ENCODE data around the gene DACT2.
"Not testable (repeated sequence)": the region's sequence is repeated elsewhere in the genome, so short reads cannot be mapped to it uniquely, and the experiment has no call there.

DACT2 gene

DNA sequence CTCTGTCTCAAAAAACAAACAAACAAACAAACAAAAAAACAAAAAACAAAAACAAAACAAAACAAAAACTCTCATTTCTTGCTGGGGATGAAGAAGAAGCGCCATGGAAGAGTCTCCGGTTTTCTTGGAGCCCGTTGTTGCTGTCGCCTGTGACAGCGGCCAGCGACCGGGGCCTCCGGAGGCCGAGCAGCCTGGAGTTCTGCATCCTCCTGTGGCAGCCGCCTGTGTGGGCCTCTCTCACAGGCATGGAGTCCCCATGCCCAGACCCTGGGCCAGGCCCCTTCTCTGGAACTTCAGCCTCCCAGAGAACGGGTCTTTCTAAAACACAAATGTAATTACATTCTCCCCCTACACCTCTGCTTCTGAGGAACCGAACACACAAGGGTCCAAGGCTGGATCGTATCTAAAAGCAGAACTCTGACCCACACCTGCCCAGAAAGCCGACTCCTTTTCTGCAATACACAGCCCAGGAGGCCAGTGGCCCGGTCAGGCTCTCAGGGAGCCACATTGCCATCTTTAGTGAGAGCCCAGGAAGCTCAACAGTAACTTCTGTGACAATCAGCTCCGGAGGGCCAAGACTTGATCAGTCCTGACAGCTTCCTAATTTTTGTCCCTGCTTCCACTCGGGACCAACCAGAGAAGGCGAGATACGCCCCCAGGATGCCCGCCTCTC, 18.5 kb downstream of the DACT2 start:
- DNase-seq: no peak

DNA sequence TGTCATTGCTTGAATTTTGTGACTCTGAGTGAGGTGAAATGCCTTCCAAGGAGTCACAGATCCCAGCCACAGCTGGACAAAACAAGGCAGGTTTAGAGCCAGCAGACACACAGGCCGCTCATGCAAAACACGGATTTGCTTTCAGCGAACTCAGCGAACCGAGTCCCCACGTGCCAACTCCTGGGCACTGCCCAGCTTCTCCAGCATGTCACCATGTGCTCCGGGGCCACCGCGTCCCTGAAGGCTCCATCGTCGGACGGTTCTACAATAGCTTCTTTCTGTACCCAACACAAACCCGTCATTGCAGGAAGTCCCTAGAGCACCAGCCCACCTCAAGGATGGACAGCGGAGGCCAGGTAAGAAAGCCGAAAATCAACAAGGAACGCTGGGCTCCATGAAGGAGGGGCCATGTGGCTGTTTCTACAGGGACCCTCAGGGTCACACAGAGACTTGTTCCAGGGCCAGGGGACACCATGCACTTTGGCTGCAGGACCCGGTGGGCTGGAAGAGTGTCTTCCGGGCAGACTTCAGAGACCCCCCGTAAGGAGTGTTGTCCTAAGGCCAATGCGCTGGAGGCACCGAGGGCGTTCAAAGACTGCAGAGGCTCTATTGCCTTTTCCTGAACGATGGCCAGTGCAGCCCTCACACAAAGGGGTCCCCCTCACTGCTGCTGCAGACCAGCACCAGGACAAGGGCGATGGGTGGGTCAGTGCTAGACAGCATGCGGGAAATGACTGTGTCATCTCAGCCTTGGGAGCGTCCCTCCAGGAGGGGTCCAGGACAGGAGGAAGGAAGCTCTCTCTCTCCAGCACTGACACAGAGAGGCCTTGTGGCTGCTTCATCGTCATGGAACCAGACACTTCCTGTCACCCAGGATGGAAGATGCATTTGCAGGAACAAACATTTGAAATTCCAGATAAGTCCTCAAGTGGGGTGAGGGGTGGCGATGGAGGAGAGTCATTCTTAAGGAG, 19.8 kb downstream of the DACT2 start:
- DNase-seq: no peak

DNA sequence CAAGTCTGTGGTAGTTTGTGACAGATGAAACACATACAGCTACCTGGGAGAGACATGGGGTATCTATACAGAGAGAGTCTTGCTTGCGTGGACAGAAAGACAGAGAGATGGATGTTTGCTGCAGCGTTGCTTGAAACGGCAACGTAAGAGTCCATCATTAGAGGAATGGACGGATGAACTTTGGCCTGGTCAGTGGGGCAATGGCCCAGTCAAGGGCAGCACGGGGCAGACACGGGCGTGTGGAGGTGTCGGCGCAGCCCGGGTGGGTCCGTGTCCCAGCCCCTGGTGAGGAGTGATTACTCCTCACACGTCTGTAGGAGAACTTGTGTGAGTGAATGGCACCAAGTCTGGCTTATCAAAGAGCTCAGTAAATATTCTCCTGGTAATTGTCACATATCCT, 21.9 kb downstream of the DACT2 start:
- DNase-seq: no peak

DNA sequence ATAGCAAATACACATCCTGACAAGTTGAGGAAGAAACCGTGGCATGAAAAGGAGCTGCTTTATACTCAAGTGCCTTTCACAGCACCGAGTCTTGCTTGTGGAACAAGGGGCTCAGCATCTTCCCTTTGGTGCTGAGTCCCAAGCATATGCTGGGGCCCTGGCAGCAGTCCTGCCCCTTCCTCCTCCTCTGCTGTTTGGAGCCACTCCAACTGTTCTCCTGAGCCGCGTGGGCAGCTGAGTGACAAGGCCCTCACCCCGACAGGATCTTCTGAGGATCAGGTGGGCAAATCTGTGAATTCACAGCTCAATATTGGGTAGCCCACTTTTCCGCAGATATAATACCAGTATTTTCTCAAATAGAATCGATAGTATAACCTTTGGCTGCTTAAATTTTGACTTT, 24.7 kb downstream of the DACT2 start:
- DNase-seq: no peak

DNA sequence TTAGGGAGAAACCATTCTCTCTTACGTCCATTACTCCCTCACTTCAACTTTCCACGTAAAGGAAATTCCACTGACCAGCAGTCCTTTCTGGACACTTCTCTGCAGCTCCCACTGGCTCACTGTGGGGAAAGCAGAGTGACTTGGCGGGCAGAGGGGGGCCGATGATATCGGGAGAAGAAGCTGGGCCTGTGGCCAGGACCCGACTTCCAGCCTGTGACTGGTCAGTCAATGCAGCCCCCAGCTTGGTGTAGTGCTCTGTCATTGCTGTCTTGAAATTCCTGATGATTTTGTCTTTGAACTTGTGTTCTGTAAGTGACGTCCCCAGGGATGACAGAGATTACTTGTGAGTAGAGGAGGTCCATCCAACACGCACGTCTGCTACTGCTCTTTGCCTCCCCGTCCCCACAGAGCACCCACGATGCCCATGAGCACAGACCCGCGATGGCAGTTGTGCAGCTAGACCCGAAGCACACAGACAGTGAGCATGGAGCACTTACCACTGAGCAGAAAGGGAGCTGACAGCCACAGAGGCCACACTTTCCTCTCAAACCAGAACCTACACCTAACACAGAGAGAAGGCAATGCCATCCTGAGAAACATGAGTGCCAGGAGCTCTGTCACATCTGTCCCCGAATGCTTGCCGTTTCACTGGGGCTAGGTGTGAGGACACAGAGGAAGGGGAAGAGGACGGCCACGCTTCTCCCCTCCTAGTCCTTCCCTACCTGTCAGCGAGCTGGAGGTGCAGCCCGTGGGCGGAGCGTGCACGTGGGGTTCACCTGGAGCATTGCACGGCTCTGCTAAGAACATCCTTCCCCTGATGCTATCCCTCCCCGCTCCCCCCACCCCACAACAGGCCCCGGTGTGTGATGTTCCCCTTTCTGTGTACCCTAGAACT, 25.7 kb downstream of the DACT2 start:
- no peak for DNase-seq

DNA sequence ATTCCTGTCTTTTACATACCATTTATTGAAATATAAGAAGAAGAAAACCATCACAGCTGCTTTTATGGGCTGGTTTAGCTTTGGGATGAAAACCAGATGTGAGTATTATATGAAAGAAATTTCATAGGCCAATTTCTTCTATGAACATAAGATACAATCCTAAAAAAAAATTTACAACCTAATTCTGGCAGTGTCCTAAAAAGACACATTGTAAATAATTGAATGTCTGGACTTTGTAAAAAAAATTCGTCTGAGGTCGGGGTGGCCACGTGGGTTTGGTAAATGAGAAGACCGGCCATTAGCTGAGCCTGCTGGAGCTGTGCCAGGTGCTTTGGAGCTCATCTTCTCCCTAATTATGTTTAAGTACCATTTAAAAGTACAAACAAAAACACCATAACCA, 26.8 kb downstream of the DACT2 start:
- DNase-seq: peak; percentile 91

DNA sequence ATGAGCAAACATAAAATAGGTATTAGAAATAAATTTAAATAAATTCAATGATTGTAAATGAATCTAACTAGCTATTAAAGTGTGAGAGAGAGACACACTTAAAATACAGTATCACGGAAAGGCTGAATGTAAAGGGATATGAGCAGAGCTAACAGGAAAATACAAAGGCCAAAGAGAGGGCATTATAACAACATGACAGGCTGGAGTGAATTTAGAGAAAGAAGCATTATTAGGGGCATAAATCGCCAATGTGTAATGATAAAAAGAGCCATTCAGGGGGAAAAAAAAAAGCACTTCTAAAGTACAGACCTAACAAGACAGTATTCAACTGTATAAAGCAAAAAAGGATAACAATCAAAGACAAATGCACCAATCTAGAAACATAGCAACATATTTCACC, 28.1 kb downstream of the DACT2 start:
- no peak for DNase-seq

DNA sequence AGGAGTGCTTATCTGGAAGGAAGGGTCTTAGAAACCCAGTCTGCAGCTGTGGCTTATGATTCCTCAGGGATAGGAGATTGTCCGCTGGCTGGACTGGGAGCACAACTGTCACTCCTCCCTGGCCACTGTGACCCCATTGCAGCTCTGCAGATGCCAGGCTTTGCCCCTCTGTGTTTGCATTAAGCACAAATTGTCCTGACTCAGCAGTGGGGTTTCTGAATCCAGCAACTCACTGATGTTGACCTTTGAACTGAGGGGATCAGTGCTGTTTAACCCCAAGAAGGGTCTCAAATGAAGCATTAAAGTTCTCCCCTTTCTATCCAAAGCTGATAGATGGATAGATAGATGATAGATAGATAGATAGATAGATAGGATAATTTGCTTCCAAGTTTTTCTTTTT, 29.5 kb downstream of the DACT2 start:
- no peak for DNase-seq

DNA sequence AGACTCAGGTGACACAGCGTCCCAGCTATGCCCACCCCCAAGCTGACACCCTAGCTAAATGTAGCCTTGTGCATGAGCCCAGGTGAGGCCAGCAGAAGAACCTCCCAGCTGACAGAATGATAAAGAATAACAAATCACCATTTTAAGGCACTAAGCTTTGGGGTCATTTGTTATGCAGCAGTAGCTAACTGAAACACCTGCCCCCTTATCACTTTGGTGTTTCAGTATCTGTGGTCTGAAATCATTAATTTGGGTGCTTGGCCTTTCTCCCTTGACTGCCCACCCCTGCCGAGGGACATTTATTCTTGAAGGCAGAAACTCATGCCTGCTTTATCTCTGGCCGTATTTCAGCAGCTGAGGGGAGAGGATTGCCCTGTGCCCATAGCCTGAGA, 30.0 kb downstream of the DACT2 start:
- no peak for DNase-seq

DNA sequence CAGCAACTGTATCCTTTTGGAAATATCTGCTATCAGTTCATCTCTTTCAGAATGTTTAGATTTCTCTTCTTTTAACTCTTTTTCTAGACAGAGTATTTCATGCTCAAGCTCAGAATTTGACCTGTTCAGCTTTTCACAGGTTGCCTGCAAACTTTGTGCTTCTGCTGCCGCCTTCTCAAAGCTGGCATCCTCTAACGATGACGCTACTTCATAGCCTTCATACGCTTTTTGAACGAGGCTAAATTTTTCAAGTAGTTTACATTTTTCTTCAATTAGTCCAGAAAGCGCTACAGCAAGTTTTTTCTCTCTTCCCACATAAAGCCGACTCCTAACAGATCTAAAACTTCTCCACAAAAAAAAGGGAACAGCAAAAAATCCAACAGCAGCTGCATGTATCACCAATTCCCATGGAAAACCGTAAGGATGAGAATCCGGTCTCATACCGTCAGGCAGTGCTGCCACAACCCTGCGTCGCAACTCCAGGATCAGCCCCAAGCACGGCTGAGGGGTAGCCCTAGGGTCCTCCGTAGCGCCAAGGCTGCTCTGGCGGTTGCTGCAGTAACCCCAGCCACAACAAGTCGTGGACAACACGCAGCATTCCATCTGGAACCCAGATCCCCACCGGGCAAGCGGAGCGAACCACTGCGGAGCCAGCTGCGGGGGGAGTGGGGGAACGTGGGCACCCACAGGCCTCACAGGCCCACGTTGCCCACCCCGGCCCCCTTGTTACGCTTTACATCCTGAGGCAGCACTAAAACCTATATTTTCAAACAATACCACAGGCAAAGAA, 30.6 kb downstream of the DACT2 start:
- no peak for DNase-seq

DNA sequence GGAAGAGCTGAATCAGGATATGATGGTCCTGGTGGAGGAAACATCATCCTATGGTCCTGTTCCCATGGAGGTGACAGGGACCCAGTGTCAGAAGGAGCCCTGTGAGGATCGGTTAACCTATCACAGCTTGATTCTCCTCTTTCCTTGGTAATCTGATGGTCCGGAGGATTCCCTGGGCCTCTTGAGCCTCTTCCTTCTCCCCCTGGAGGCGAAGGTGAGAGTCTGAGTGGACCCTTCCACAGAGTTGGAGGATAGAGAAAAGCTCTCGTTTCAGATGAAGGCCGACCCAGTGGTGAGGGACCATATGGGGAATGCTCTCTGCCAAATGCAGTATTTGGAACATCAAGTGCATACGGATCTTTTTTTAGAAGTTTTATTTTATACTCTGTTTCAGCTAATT, 32.1 kb downstream of the DACT2 start:
- not testable (repeated sequence) for DNase-seq

DNA sequence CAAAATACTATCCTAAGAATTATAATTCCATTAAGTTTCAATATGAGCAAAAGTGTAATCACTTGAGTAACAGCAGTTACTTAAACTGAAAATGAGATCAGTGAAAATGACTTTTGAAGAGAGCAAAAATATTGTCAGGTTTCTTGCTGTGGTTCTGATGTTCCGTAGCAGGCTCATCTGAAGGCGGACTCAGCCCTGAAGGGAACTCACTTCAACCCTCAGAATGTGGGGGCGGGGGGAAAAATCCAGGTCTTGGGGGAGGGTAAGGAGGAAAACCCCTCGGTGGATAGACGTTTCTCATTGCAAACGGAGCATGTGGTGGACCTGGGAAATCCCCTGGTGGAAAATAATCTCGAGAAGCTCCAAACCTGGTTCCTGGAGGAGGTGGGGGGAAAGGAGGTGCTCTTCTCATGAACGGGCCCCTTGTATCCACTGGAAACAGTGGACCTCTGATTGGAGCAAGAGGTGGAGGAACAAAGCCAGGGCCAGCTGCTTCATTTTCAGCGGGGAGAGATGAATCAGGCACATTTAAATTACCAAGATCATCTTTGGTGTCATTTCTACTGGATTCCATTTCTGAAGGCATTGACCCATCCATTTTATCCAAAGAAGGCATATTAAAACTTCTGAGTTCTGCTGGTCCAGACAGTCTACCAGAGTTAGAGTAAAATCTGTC, 32.7 kb downstream of the DACT2 start:
- not testable (repeated sequence) for DNase-seq

DNA sequence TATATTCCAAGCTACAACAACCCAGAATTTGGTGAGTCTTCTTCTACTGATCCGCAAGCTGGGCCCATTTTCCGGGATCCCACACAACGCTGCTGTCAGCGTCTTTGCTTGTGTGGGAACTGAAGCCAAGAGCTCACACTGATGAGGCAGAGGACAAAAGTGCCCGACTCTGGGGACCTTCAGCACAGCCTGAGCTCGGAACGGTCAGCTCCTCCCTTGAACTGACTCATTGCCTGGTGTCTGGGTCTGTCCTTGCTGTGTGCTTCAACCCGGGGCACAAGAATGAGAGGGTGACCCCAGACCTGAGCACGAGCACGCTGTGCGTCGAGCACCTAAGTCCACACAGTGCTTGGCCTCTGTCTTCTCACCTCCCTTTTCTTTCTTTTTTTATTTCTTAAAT, 33.5 kb downstream of the DACT2 start:
- DNase-seq: no peak

DNA sequence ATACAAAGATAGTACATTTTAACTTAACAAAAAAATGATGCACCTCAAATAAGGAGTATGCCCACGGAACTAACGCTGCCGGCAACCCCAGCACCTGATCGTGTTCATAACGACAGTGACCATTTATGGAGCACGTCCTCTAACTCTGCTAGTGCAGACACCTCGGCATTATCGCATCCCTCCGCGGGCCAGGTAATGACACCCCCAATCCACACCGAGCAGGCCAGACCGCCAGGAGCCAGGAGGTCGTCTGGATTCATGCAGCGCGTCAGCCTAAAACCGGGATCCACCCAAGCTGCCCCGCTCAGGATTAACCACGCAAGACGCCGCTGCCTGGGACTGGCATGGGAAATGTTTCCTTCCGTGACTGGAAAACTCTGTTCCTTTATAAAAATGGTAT, 34.1 kb downstream of the DACT2 start:
- DNase-seq: no peak

DNA sequence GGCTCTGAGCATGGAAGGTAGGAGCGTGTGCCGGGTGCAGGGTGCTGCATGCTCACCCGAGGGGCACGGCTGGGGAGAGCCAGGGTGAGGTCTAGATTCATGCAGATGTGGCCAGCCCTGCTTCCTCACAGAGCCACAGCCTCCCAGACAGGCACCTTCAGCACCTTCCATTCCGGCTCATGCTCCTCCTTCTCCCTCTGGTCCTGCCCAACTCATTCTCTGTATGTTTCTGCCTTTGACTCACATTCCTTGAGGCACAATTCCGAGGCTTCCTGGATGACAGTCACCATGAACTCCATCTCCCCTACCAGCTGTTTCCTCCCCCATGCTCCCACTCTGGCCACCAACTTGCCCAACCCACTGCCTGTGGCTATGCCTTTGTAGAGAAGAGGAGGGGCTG, 35.4 kb downstream of the DACT2 start:
- no peak for DNase-seq

DNA sequence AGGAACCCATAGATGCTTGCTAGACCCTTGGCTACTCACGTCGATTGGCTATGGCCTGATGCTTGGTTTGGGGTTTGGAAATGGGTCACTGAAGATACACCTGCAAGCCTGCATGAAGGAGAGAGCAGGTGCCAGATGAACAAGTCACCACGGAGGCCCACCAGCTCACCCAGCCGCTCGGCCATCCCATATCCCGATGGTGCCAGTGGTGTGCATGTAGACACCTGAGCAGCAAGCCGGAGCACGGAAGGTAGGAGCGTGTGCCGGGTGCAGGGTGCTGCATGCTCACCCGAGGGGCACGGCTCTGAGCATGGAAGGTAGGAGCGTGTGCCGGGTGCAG, 35.9 kb downstream of the DACT2 start:
- DNase-seq: no peak

DNA sequence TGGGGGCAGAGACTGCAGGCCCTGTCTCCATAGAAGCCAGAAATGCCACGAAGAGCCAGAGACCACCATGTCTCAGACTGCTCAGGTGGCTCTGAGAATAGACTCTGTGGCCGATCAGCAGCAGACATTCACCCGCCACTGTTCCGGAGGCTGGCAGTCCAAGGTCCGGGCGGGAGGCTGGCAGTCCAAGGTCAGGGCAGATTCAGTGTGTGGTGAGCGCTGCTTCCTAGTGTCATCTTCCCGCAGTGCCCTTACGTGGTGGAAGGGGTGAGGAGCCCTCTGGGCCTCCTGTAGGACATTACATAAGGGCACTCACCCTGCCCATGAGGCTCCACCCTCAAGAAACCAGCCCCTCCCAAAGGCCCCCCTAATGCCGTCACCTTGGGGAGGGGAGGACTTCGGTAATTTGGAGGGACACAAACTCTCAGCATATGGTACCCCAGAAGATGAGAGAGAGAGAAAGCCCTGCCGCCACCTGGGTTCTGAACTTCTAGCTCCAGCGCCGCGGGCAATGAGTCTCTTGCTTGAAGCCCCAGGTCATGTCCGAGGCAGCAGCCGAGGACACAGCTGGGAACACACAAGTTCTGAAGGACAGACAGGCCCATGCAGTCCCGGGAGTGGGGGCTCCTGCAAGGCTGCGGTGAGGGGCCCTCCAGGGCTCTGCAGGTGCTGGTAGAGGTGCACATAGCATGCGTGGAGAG, 36.4 kb downstream of the DACT2 start:
- no peak for DNase-seq

DNA sequence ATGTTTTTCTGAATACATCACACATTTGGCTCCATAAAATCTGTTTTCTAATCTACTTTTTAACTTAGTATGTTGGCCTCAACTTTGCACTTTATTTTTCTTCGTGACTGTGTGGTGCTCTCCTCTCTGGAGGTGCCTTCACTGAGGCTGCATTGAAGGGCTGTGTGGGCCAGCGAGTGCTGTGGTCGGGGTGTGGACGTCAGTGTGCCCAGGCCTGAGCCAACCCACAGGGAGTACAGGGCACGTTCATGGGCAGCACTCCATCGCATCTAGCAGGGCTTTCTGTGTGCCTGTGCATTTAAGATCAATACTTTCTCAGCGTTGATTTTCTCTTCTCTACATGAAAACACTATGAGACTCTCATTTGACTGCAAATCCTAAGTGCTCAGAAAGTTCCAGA, 37.8 kb downstream of the DACT2 start:
- DNase-seq: no peak

DNA sequence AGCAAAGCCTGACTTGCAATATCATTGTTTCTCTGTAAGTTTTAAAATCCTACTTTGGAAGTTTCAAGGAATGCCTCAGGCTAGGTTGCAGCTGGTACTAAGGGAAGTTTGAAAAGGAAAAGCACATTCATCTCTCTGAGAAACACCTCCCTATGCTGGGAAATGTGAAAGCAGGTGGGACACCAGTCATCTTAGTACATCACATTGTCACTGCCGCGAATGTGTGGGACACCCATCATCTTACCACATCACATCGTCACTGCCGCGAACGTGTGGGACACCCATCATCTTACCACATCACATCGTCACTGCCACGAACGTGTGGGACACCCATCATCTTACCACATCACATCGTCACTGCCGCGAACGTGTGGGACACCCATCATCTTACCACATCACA, 38.3 kb downstream of the DACT2 start:
- not testable (repeated sequence) for DNase-seq

DNA sequence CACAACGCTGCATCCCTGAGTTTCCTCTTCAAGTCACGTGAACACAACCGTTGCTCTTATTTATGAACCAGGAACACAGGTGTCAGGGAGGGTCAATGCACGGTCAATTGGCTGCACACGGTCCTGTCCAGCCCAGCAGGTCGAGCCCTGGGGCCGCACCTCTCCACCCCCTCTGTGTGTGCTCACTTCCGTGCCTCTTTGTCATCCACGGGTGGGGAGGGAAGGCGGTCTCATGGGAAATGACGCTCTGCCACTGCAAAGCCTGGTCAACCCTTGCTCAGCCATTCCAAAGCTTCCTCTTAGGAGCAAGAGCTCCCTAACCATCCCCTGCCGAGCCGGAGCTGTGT, 38.7 kb downstream of the DACT2 start:
- DNase-seq: no peak

Measured in NCI-H774 (cell line).